Ovary (tissue), 9 donors: Measurements from ENCODE around the gene GPR107. TPM values are rescaled to one million over a fixed set of nuclear protein-coding genes. Genes with fewer than 3 reads are reported as not detected.

Source experiments
- DNase-seq, 5 donors: peaks; one replicate each; pipeline ENCODE4 v3.0.0-alpha.2; 2019 to 2020
- H3K27ac ChIP-seq, 2 donors: fragments of 200-600 bp; one replicate each; pipeline versions ENCODE4 v1.5.1 to v1.8.0; 2019 to 2022
- H3K27me3 ChIP-seq: fragments of 200-600 bp; one replicate; pipeline ENCODE4 v1.8.0; 2022
- H3K36me3 ChIP-seq: fragments of 200-600 bp; sonication (generic); one replicate; pipeline ENCODE4 v1.5.1; 2019
- H3K4me1 ChIP-seq: one replicate; pipeline ENCODE4 v1.8.1; 2013; ENCODE audit warnings: mild to moderate bottlenecking, moderate library complexity; ENCODE audit not compliant: insufficient read depth
- H3K4me3 ChIP-seq: fragments of 200-600 bp; sonication (generic); one replicate; pipeline ENCODE4 v1.5.1; 2017
- H3K9me3 ChIP-seq, 2 donors: fragments of 200-600 bp in 1 of 2; sonication (generic) in 1 of 2; one replicate each; pipeline versions ENCODE4 v1.5.1 to v1.8.1; 2013 to 2019; ENCODE audit warnings: mild to moderate bottlenecking in 1 of 2, moderate library complexity in 1 of 2
- CTCF ChIP-seq, 3 donors: fragments of 450-650 bp in 2 of 3; fragments of 200-600 bp in 1 of 3; IDR thresholded peaks; one replicate each; pipeline versions ENCODE4 v1.5.1 to v1.8.0; 2016 to 2022; ENCODE audit warnings: antibody characterized with exemption in 3 of 3, mild to moderate bottlenecking in 1 of 3
- EP300 ChIP-seq: sonication (generic); formaldehyde crosslinking; IDR thresholded peaks from one replicate; pipeline ENCODE4 v1.6.1; 2017; ENCODE audit warnings: antibody characterized with exemption
- POLR2A ChIP-seq: fragments of 450-650 bp; IDR thresholded peaks from one replicate; pipeline ENCODE4 v1.6.1; 2017; ENCODE audit warnings: antibody characterized with exemption, mild to moderate bottlenecking, moderate library complexity
- WGBS, 3 donors: extraction: QIAGEN DNeasy Blood & Tissue Kit in 1 of 3; methylation state at CpG; one replicate each; pipeline versions ENCODE4 v1.1.5 to v1.1.7; 2013 to 2017; 5-methylcytosine and 5-hydroxymethylcytosine counted together
- intact Hi-C, 4 donors: fragments of 100-400 bp; cut with DNase I; formaldehyde crosslinking; loops; one replicate each; pipeline versions ENCODE4 v1.11.0 to v1.15.1; 2022 to 2023
- polyA plus RNA-seq, 2 donors: library from polyadenylated mRNA; stranded (reverse); fragments of 200-250 nt in 1 of 2; fragments of 350-450 nt in 1 of 2; fragmentation: Illumina TruSeq in 1 of 2; extraction: RNeasy Lipid Tissue Mini Kit (QIAGEN cat#74804) in 1 of 2; gene quantifications; one replicate each; pipeline ENCODE4 v1.2.3, GENCODE V29; 2013 to 2014
- total RNA-seq, 7 donors: library from RNA; depleted of rRNA in 2 of 7; stranded (reverse); fragments of >200 nt in 2 of 7; fragmentation: NEBNext Ultra II Directional in 3 of 7; extraction: Animal tissue kit (Norgen Biotek cat#: 25700) in 3 of 7; gene quantifications; one replicate each; pipeline versions ENCODE4 v1.1.0 to v1.2.4, GENCODE V29; 2016 to 2023
- donor health status: DM: no; HTN: no; CAD: no; lungs with moderate emphysema.
- donor health status: DM: no; HTN: no; CAD: no.
- donor health status: Bipolar disorder and iron deficiency.
- donor health status: DM: yes; HTN: yes; CAD: no.
- donor health status: DM: no; HTN: no; CAD: no.
- donor health status: DM: yes; HTN: yes; CAD: no.

The GPR107 gene
- total and polyA plus RNA-seq, 9 donors = 11.6 to 44.0 (median 28.3) TPM

- Histone ChIP-seq H3K27me3 (no peaks in the 10 kb centered on the region), H3K4me1 (peaks cover 4% of the 10 kb centered on the region), H3K4me3 (no peak overlapping the region), H3K36me3 (no peaks in the 10 kb centered on the region), H3K9me3 (no peaks in the 10 kb centered on the region), H3K27ac (no peak overlapping the region)
- 12 to 18% (median 15%) methylated on average over 10 of the region's 10 CpGs for WGBS, 3 donors
- TF ChIP-seq POLR2A (no peak), CTCF (IDR thresholded peaks at IDR 0.05) (peak; percentile 52 to 89 (median 85)), EP300 (no peak)
- peak; percentile 84 to 93 (median 90) for DNase-seq
- intact Hi-C loops = loop anchor here (2.0 to 10.0 kb wide), 6 partner anchors 127 to 577 kb away; no protein-coding TSS in a partner anchor
Measured at GRCh38 chr9:130107234-130107861, 53.6 kb downstream of the GPR107 start.

- TF ChIP-seq CTCF (IDR thresholded peaks at IDR 0.05) (no peak), EP300 (no peak), POLR2A (no peak)
- no peak overlapping the region for H3K27ac ChIP-seq
Measured at GRCh38 chr9:130107955-130108354, 54.2 kb downstream of the GPR107 start.

GRCh38 chr9:130110166-130110565 lies 56.5 kb downstream of the GPR107 start:
- WGBS, 3 donors = 82 to 85% (median 84%) methylated on average over 5 of the region's 5 CpGs
- TF ChIP-seq POLR2A = no peak
- TF ChIP-seq EP300 = no peak
- no peak for TF ChIP-seq CTCF (IDR thresholded peaks at IDR 0.05)
- DNase-seq = no peak
- H3K9me3 ChIP-seq = no peaks in the 10 kb centered on the region
- H3K27ac ChIP-seq = peak overlapping the region in 1 of 2 donors; percentile 20
- H3K4me1 ChIP-seq = peaks cover 4% of the 10 kb centered on the region
- H3K27me3 ChIP-seq = no peaks in the 10 kb centered on the region
- intact Hi-C loops = loop anchor here in 2 of 4 donors (5.0 to 10.0 kb wide), 2 partner anchors 117 to 575 kb away; no protein-coding TSS in a partner anchor
- no peaks in the 10 kb centered on the region for H3K36me3 ChIP-seq
- no peak overlapping the region for H3K4me3 ChIP-seq

More at GRCh38 chr9:130107955-130108354, 54.2 kb downstream of the GPR107 start:
- intact Hi-C loops = loop anchor here (2.0 to 10.0 kb wide), 6 partner anchors 127 to 577 kb away; no protein-coding TSS in a partner anchor
- H3K36me3 ChIP-seq = no peaks in the 10 kb centered on the region
- H3K4me3 ChIP-seq = no peak overlapping the region
- WGBS, 3 donors = 97% methylated on average over 2 of the region's 2 CpGs
- H3K4me1 ChIP-seq = peaks cover 4% of the 10 kb centered on the region
- no peaks in the 10 kb centered on the region for H3K9me3 ChIP-seq
- H3K27me3 ChIP-seq = no peaks in the 10 kb centered on the region
- DNase-seq = no peak

GRCh38 chr9:130110596-130111021 lies 56.9 kb downstream of the GPR107 start:
- H3K4me1 ChIP-seq = peaks cover 4% of the 10 kb centered on the region
- H3K36me3 ChIP-seq = no peaks in the 10 kb centered on the region
- intact Hi-C loops = loop anchor here in 2 of 4 donors (5.0 to 10.0 kb wide), 2 partner anchors 117 to 574 kb away; no protein-coding TSS in a partner anchor
- peak overlapping the region in 1 of 2 donors; percentile 20 for H3K27ac ChIP-seq
- no peaks in the 10 kb centered on the region for H3K27me3 ChIP-seq
- peak; percentile 38 to 68 (median 56) for DNase-seq
- 28 to 48% (median 28%) methylated on average over 7 of the region's 7 CpGs for WGBS, 3 donors
- TF ChIP-seq POLR2A (no peak), EP300 (no peak), CTCF (IDR thresholded peaks at IDR 0.05) (no peak)
- no peaks in the 10 kb centered on the region for H3K9me3 ChIP-seq
- H3K4me3 ChIP-seq = no peak overlapping the region
